GM12864 (cell line): ENCODE data around the gene ULK4.
A peak's percentile ranks its signal among the peaks of the same experiment; 100 is the strongest.

Source experiments
- DNase-seq: peaks from one replicate; pipeline ENCODE4 v3.0.0-alpha.2; 2011; ENCODE audit warnings: low read depth
- H3K4me3 ChIP-seq: 2 replicates; pipeline ENCODE4 v1.5.1; 2011; ENCODE audit warnings: mild to moderate bottlenecking, low read depth, low read length, control low read depth
- CTCF ChIP-seq: IDR thresholded peaks from 2 replicates; pipeline ENCODE4 v1.5.1; 2011; ENCODE audit warnings: low read depth, mild to moderate bottlenecking, moderate library complexity, low read length, control low read depth, inconsistent platforms; ENCODE audit errors: missing control alignments

Gene ULK4

GRCh38 chr3:41599127-41599484 lies 362.8 kb downstream of the ULK4 start:
- no peak overlapping the region for H3K4me3 ChIP-seq
- DNase-seq = no peak
- TF ChIP-seq CTCF = no peak

- no peak for TF ChIP-seq CTCF
- DNase-seq = no peak
- no peak overlapping the region for H3K4me3 ChIP-seq
Measured at GRCh38 chr3:41598402-41599126, 363.3 kb downstream of the ULK4 start.

GRCh38 chr3:41593774-41594173 lies 368.1 kb downstream of the ULK4 start:
- no peak for DNase-seq
- H3K4me3 ChIP-seq = no peak overlapping the region
- no peak for TF ChIP-seq CTCF

- TF ChIP-seq CTCF = no peak
- H3K4me3 ChIP-seq = no peak overlapping the region
- no peak for DNase-seq
Measured at GRCh38 chr3:41592753-41593510, 369.0 kb downstream of the ULK4 start.

GRCh38 chr3:41583014-41583413 lies 378.9 kb downstream of the ULK4 start:
- no peak for DNase-seq
- TF ChIP-seq CTCF = no peak
- no peak overlapping the region for H3K4me3 ChIP-seq

- no peak overlapping the region for H3K4me3 ChIP-seq
- no peak for TF ChIP-seq CTCF
- DNase-seq = peak; percentile 77
Measured at GRCh38 chr3:41581700-41582099, 380.2 kb downstream of the ULK4 start.

- DNase-seq = no peak
- no peak for TF ChIP-seq CTCF
- no peak overlapping the region for H3K4me3 ChIP-seq
Measured at GRCh38 chr3:41580274-41580959, 381.5 kb downstream of the ULK4 start.
